GM12892 (cell line): ENCODE measurements around the gene ZIM2.

ENCODE experiments used
- POLR2A ChIP-seq: IDR thresholded peaks from 2 replicates; pipeline ENCODE4 v1.6.1; 2011; ENCODE audit warnings: low read depth, low read length, control low read depth
- POLR2AphosphoS5 ChIP-seq: IDR thresholded peaks from 2 replicates; pipeline ENCODE4 v1.6.1; 2011; ENCODE audit warnings: low read depth, low read length, control low read depth

DNA sequence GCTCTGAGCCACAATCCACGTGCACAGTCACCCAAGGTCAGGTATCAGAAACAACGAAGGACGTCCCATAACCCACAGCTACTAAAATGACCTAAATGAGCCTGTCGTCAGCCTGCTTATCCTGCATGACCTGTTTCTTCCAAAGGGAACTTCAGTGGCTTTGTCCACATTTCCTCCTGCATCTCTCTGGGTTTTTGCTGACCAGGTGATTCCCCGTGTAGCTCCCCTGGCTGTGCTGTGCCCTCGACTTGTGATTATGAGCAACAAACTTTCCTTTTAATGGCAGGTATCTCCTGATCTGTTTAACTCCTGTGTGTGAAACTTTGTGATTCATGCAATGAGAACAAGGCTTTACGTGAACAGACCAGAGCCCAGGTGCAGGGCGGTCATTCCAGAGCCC is 81.0 kb downstream of the ZIM2 start:
- TF ChIP-seq POLR2A = no peak
- TF ChIP-seq POLR2AphosphoS5 = no peak
